ENCODE results near the gene CXCL12.

DNA sequence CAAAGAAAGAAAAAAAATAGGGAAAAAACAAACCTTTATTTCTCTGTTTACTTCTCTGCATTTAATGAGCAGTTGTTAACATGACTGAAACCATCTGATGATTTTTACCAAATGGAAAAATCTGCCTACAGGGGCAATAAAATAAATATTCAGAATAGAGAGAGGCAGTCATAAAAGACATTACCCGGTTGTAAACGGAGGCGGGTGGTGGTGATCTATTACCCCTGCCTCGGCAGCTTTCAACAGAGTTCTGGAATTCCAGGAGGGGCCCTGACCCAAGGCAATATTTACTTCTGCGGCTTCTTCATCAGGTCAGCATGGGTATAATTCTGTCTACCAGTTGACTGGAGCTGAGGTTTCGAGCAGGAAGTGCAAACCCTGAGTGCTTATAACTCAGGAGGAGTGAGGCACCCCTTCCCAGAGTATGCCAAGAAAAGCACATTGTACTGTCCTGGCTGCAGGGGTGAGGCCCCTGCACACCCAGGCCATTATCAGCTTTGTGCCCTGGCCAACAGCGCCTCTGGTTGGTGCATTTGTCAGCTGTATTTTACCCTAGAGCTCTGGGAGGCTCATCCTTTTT, 8.2 kb upstream of the CXCL12 start:
- TF ChIP-seq TARDBP (IDR thresholded peaks at IDR 0.05): no peak
- no peak for TF ChIP-seq ELF4 (IDR thresholded peaks at IDR 0.05)

Measured in HEK293T (cell line).